Panc1 (cell line): Measurements from ENCODE around the gene APLP1.

Experiments
- POLR2AphosphoS5 ChIP-seq: IDR thresholded peaks from 2 replicates; pipeline ENCODE4 v1.6.1; 2012; ENCODE audit warnings: mild to moderate bottlenecking, low read depth, low read length, moderate library complexity
- TCF7L2 ChIP-seq: IDR thresholded peaks from 2 replicates; pipeline ENCODE4 v1.6.1; 2011; ENCODE audit warnings: mild to moderate bottlenecking, low read depth, low read length, inconsistent platforms

GRCh38 chr19:35841961-35842595 is 26.3 kb upstream of the APLP1 start:
- no peak for TF ChIP-seq TCF7L2
- no peak for TF ChIP-seq POLR2AphosphoS5
